ENCODE results near the gene UCN.

DNA sequence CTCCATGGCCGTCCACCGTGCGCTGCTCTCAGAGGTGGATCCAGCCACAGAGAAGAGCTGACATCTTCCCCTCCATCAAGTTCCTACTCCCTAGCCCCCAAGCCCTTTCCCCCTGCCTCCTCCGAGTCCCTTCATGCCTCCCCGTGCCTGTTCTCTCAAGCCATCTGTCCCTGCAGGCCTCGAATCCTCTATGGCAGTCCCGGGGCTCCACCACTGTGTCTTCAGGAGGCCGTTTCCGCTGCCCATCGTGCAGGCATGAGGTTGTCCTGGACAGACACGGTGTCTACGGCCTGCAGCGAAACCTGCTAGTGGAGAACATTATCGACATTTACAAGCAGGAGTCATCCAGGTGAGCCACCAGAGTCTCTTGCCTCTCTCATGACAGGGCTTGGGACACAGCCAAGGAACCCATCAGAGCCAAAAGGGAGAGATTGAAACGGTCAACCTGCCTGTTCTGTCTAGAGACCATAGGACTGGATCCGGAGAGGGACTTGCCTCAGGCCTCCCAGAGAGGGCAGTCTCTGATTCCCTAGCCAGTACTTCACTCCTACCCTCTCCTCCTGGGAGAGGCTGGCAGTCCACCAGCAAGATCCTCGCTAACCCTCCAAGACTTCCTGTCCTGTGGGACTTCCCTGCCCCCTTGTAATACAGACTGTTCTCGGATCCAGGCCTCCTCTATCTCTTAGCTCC lies 9.7 kb downstream of the UCN start:
- TF ChIP-seq, protein P1, sequence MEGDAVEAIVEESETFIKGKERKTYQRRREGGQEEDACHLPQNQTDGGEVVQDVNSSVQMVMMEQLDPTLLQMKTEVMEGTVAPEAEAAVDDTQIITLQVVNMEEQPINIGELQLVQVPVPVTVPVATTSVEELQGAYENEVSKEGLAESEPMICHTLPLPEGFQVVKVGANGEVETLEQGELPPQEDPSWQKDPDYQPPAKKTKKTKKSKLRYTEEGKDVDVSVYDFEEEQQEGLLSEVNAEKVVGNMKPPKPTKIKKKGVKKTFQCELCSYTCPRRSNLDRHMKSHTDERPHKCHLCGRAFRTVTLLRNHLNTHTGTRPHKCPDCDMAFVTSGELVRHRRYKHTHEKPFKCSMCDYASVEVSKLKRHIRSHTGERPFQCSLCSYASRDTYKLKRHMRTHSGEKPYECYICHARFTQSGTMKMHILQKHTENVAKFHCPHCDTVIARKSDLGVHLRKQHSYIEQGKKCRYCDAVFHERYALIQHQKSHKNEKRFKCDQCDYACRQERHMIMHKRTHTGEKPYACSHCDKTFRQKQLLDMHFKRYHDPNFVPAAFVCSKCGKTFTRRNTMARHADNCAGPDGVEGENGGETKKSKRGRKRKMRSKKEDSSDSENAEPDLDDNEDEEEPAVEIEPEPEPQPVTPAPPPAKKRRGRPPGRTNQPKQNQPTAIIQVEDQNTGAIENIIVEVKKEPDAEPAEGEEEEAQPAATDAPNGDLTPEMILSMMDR (IDR thresholded peaks at IDR 0.05; ENCODE audit: poor library complexity, severe bottlenecking): no peak
- TF ChIP-seq EP300 (conservative IDR thresholded peaks at IDR 0.05; ENCODE audit: poor library complexity, severe bottlenecking): no peak
